Measurements from ENCODE around the gene LRP5. TPM values are rescaled to one million over a fixed set of nuclear protein-coding genes. Genes with fewer than 3 reads are reported as not detected.
"Not testable (repeated sequence)": the region's sequence is repeated elsewhere in the genome, so short reads cannot be mapped to it uniquely, and the experiment has no call there.

LRP5 gene
- total RNA-seq, 2 experiments from 2014 or later: 11.7 to 13.6 TPM

- peaks cover 11% of the 10 kb centered on the region for H3K36me3 Mint-ChIP-seq (ENCODE audit: low read depth)
- H3K27me3 Mint-ChIP-seq; intact Hi-C loops (cut with DNase I, micrococcal nuclease); H3K9me3 Mint-ChIP-seq (ENCODE audit: low read depth); H3K27ac Mint-ChIP-seq; DNase-seq; CTCF ChIA-PET; ATAC-seq; H3K4me3 Mint-ChIP-seq: not testable (repeated sequence)
- peaks cover 13% of the 10 kb centered on the region for H3K4me1 Mint-ChIP-seq
- POLR2A ChIA-PET: interaction anchor here (0.6 kb wide), 1 partner anchor 248 kb away, joined by 7 read pairs; no protein-coding TSS in a partner anchor
Measured at GRCh38 chr11:68458340-68458739, 145.9 kb downstream of the LRP5 start.

- Mint-ChIP-seq H3K4me1 (peaks cover 31% of the 10 kb centered on the region), H3K27ac (peak overlapping the region; percentile 89)
- intact Hi-C loops (cut with DNase I, micrococcal nuclease): loop anchor here (1.0 to 5.0 kb wide), 11 partner anchors 12 to 1617 kb away; partner anchors contain the start of genes CHKA (in 1 of the 2), KMT5B (in 1 of the 2), LTO1 (in 1 of the 2) and NDUFS8 (in 1 of the 2)
Measured at GRCh38 chr11:68459886-68460740, 147.7 kb downstream of the LRP5 start.

GRCh38 chr11:68460741-68461574 is 148.6 kb downstream of the LRP5 start, which contains the start of gene PPP6R3:
TSS of gene PPP6R3 (plus strand) at chr11:68460752. CDS start at chr11:68537665, 76,913 bp downstream.
- Mint-ChIP-seq H3K36me3 (ENCODE audit: low read depth) (peaks cover 18% of the 10 kb centered on the region), H3K9me3 (ENCODE audit: low read depth) (no peaks in the 10 kb centered on the region), H3K4me3 (peak within 1 kb of the TSS; percentile 93), H3K27ac (peak within 1 kb of the TSS; percentile 94), H3K4me1 (peaks cover 40% of the 10 kb centered on the region), H3K27me3 (no peaks in the 10 kb centered on the region)
- CTCF ChIA-PET: interaction anchor here (1.0 to 1.4 kb wide), 4 partner anchors 10 to 252 kb away, joined by 4 to 5 read pairs (median 4); no protein-coding TSS in a partner anchor
- DNase-seq (no peak), ATAC-seq (peak; percentile 19)
- intact Hi-C loops (cut with DNase I, micrococcal nuclease): loop anchor here (1.0 to 5.0 kb wide), 11 partner anchors 11 to 1618 kb away; partner anchors contain the start of genes CHKA (in 1 of the 2), KMT5B (in 1 of the 2), LTO1 (in 1 of the 2) and NDUFS8 (in 1 of the 2)
- POLR2A ChIA-PET: interaction anchor here (0.5 to 0.7 kb wide), 4 partner anchors 10 to 876 kb away, joined by 3 read pairs; no protein-coding TSS in a partner anchor

More at GRCh38 chr11:68459886-68460740, 147.7 kb downstream of the LRP5 start:
- Mint-ChIP-seq H3K4me3 (peak overlapping the region; percentile 86), H3K9me3 (ENCODE audit: low read depth) (no peaks in the 10 kb centered on the region), H3K27me3 (no peaks in the 10 kb centered on the region), H3K36me3 (ENCODE audit: low read depth) (peaks cover 17% of the 10 kb centered on the region)
- DNase-seq (peak; percentile 97), ATAC-seq (peak; percentile 93)
- ChIA-PET POLR2A (interaction anchor here (0.5 to 1.0 kb wide), 5 partner anchors 11 to 875 kb away, joined by 3 to 4 read pairs (median 3); no protein-coding TSS in a partner anchor), CTCF (interaction anchor here (1.1 to 1.4 kb wide), 3 partner anchors 11 to 251 kb away, joined by 4 read pairs; no protein-coding TSS in a partner anchor)

- DNase-seq (no peak), ATAC-seq (no peak)
- intact Hi-C loops (cut with DNase I, micrococcal nuclease): loop anchor here (2.0 to 5.0 kb wide), 3 partner anchors 86 to 1619 kb away; partner anchors contain the start of genes CHKA (in 1 of the 2) and RCE1 (in 1 of the 2)
- Mint-ChIP-seq H3K9me3 (ENCODE audit: low read depth) (no peaks in the 10 kb centered on the region), H3K36me3 (ENCODE audit: low read depth) (peaks cover 20% of the 10 kb centered on the region), H3K4me3 (peak overlapping the region; percentile 93), H3K4me1 (peaks cover 42% of the 10 kb centered on the region), H3K27me3 (no peaks in the 10 kb centered on the region), H3K27ac (peak overlapping the region; percentile 94)
- POLR2A ChIA-PET: interaction anchor here (0.6 kb wide), 1 partner anchor 291 kb away, joined by 3 read pairs; no protein-coding TSS in a partner anchor
- CTCF ChIA-PET: interaction anchor here (0.8 to 1.0 kb wide), 2 partner anchors 24 to 67 kb away, joined by 4 to 5 read pairs; no protein-coding TSS in a partner anchor
Measured at GRCh38 chr11:68461575-68461917, 149.2 kb downstream of the LRP5 start.

GRCh38 chr11:68463714-68464113 is 151.3 kb downstream of the LRP5 start:
- POLR2A ChIA-PET: no interaction called here
- Mint-ChIP-seq H3K36me3 (ENCODE audit: low read depth) (peaks cover 26% of the 10 kb centered on the region), H3K27me3 (no peaks in the 10 kb centered on the region), H3K9me3 (ENCODE audit: low read depth) (no peaks in the 10 kb centered on the region), H3K27ac (peak overlapping the region; percentile 47), H3K4me3 (peak overlapping the region; percentile 93), H3K4me1 (peaks cover 60% of the 10 kb centered on the region)
- no peak for DNase-seq
- ATAC-seq: no peak
- intact Hi-C loops (cut with DNase I, micrococcal nuclease): loop anchor here in 1 of 2 experiments (5.0 kb wide), 1 partner anchor 84 kb away; no protein-coding TSS in a partner anchor
- CTCF ChIA-PET: interaction anchor here (0.7 to 1.0 kb wide), 2 partner anchors 10 to 17 kb away, joined by 3 to 5 read pairs; no protein-coding TSS in a partner anchor

GRCh38 chr11:68467201-68467834 is 154.9 kb downstream of the LRP5 start:
- Mint-ChIP-seq H3K36me3 (ENCODE audit: low read depth) (peaks cover 40% of the 10 kb centered on the region), H3K9me3 (ENCODE audit: low read depth) (no peaks in the 10 kb centered on the region), H3K4me1 (peaks cover 91% of the 10 kb centered on the region), H3K4me3 (peak overlapping the region; percentile 32), H3K27me3 (no peaks in the 10 kb centered on the region), H3K27ac (peak overlapping the region; percentile 65)
- DNase-seq: no peak
- POLR2A ChIA-PET: no interaction called here
- intact Hi-C loops (cut with DNase I, micrococcal nuclease): no loop called here
- CTCF ChIA-PET: interaction anchor here (0.8 to 0.9 kb wide), 2 partner anchors 14 to 62 kb away, joined by 3 read pairs; no protein-coding TSS in a partner anchor
- ATAC-seq: no peak

- Mint-ChIP-seq H3K4me1 (peaks cover 93% of the 10 kb centered on the region), H3K9me3 (ENCODE audit: low read depth) (no peaks in the 10 kb centered on the region), H3K27me3 (no peaks in the 10 kb centered on the region), H3K27ac (peak overlapping the region; percentile 78), H3K36me3 (ENCODE audit: low read depth) (peaks cover 43% of the 10 kb centered on the region), H3K4me3 (no peak overlapping the region)
- DNase-seq (peak; percentile 39), ATAC-seq (peak; percentile 32)
- POLR2A ChIA-PET: no interaction called here
- intact Hi-C loops (cut with DNase I, micrococcal nuclease): no loop called here
- CTCF ChIA-PET: interaction anchor here (0.6 to 0.9 kb wide), 4 partner anchors 15 to 87 kb away, joined by 3 to 5 read pairs (median 3); no protein-coding TSS in a partner anchor
Measured at GRCh38 chr11:68468217-68468828, 155.9 kb downstream of the LRP5 start.

- H3K27me3 Mint-ChIP-seq: no peaks in the 10 kb centered on the region
- ATAC-seq: no peak
- H3K4me3 Mint-ChIP-seq: no peak overlapping the region
- peaks cover 46% of the 10 kb centered on the region for H3K36me3 Mint-ChIP-seq (ENCODE audit: low read depth)
- H3K9me3 Mint-ChIP-seq (ENCODE audit: low read depth): no peaks in the 10 kb centered on the region
- no peak for DNase-seq
- CTCF ChIA-PET: interaction anchor here (0.6 kb wide), 2 partner anchors 87 to 878 kb away, joined by 3 read pairs; no protein-coding TSS in a partner anchor
- H3K4me1 Mint-ChIP-seq: peaks cover 92% of the 10 kb centered on the region
- POLR2A ChIA-PET: no interaction called here
- intact Hi-C loops (cut with DNase I, micrococcal nuclease): no loop called here
- peak overlapping the region; percentile 81 for H3K27ac Mint-ChIP-seq
Measured at GRCh38 chr11:68469122-68469521, 156.7 kb downstream of the LRP5 start.

- Mint-ChIP-seq H3K4me3 (no peak overlapping the region), H3K4me1 (peaks cover 90% of the 10 kb centered on the region), H3K27ac (peak overlapping the region; percentile 81), H3K36me3 (ENCODE audit: low read depth) (peaks cover 48% of the 10 kb centered on the region), H3K9me3 (ENCODE audit: low read depth) (no peaks in the 10 kb centered on the region), H3K27me3 (no peaks in the 10 kb centered on the region)
- no peak for ATAC-seq
- DNase-seq: no peak
- CTCF ChIA-PET: interaction anchor here (0.6 kb wide), 1 partner anchor 448 kb away, joined by 3 read pairs; no protein-coding TSS in a partner anchor
- intact Hi-C loops (cut with DNase I, micrococcal nuclease): loop anchor here in 1 of 2 experiments (5.0 kb wide), 1 partner anchor 38 kb away; no protein-coding TSS in a partner anchor
- POLR2A ChIA-PET: no interaction called here
Measured at GRCh38 chr11:68469642-68470041, 157.3 kb downstream of the LRP5 start.
